Gastrocnemius medialis (tissue), 4 donors: ENCODE data around the gene ANKRD24. TPM values are rescaled to one million over a fixed set of nuclear protein-coding genes. Genes with fewer than 3 reads are reported as not detected.
"Not testable (repeated sequence)": the region's sequence is repeated elsewhere in the genome, so short reads cannot be mapped to it uniquely, and the experiment has no call there.

Experiments used
- ATAC-seq, 2 donors: fragments of 150-250 bp; one replicate each; pipeline ENCODE4 v1.9.1; 2016
- DNase-seq, 2 donors: peaks; one replicate each; pipeline ENCODE4 v3.0.0-alpha.2; 2019
- H3K27ac ChIP-seq, 4 donors: fragments of 200-600 bp; sonication (generic); 1 replicate in 1 of 4; 2 replicates in 3 of 4; pipeline ENCODE4 v1.5.1; 2016 to 2018; ENCODE audit warnings: mild to moderate bottlenecking in 2 of 4, moderate library complexity in 1 of 4
- H3K27me3 ChIP-seq, 3 donors: fragments of 200-600 bp; sonication (generic) in 2 of 3; 1 replicate in 1 of 3; 2 replicates in 2 of 3; pipeline versions ENCODE4 v1.5.1 to v1.6.0; 2016 to 2019; ENCODE audit warnings: mild to moderate bottlenecking in 1 of 3, moderate library complexity in 1 of 3
- H3K36me3 ChIP-seq, 2 donors: fragments of 200-600 bp; sonication (generic) in 1 of 2; one replicate each; pipeline ENCODE4 v1.5.1; 2017 to 2018
- H3K4me1 ChIP-seq, 2 donors: fragments of 200-600 bp; sonication (generic) in 1 of 2; one replicate each; pipeline ENCODE4 v1.5.1; 2016 to 2017; ENCODE audit warnings: mild to moderate bottlenecking in 2 of 2
- H3K4me3 ChIP-seq, 4 donors: fragments of 200-600 bp; sonication (generic) in 3 of 4; 1 replicate in 1 of 4; 2 replicates in 3 of 4; pipeline ENCODE4 v1.5.1; 2016 to 2019; ENCODE audit warnings: mild to moderate bottlenecking in 2 of 4
- H3K9me3 ChIP-seq, 3 donors: fragments of 200-600 bp; sonication (generic) in 2 of 3; 1 replicate in 1 of 3; 2 replicates in 2 of 3; pipeline ENCODE4 v1.5.1; 2016 to 2019
- CTCF ChIP-seq, 5 experiments: fragments of 450-650 bp in 3 of 5; fragments of 200-600 bp in 2 of 5; sonication (generic) in 2 of 5; IDR thresholded peaks in 4 of 5; conservative IDR thresholded peaks in 1 of 5; 1 replicate in 4 of 5; 2 replicates in 1 of 5; pipeline ENCODE4 v1.5.1; 2016 to 2019; ENCODE audit warnings: antibody characterized with exemption in 5 of 5, mild to moderate bottlenecking in 3 of 5, moderate library complexity in 3 of 5
- POLR2A ChIP-seq, 2 donors: fragments of 450-650 bp; IDR thresholded peaks; one replicate each; pipeline ENCODE4 v1.6.1; 2017; ENCODE audit warnings: antibody characterized with exemption in 2 of 2, mild to moderate bottlenecking in 2 of 2, moderate library complexity in 2 of 2
- in situ Hi-C, 4 donors: fragments of 200-750 bp; cut with MboI; loops; one replicate each; pipeline versions ENCODE4 v1.15.0 to v1.8.0; 2017; ENCODE audit warnings: low sequenced_read_pairs in 4 of 4
- intact Hi-C: fragments of 100-400 bp; cut with DNase I; formaldehyde crosslinking; loops from one replicate; pipeline ENCODE4 v1.15.1; 2023; ENCODE audit warnings: low total_unique reads
- total RNA-seq, 4 donors: library from RNA; depleted of rRNA; stranded (reverse); fragments of >200 nt; gene quantifications; one replicate each; pipeline versions ENCODE4 v1.1.0 to v1.2.3, GENCODE V29; 2016

ANKRD24 gene
- total RNA-seq, 4 donors from 2014 or later: 0.13 to 3.0 (median 0.45) TPM

GRCh38 chr19:4139614-4140236, 42.8 kb upstream of the ANKRD24 start:
- intact Hi-C loops: loop anchor here (1.0 to 5.0 kb wide), 3 partner anchors 43 to 153 kb away; partner anchors contain the start of genes ANKRD24 and SIRT6
- peaks cover 0 to 4% of the 10 kb centered on the region in 2 donors for H3K4me1 ChIP-seq
- H3K36me3 ChIP-seq: no peaks in the 10 kb centered on the region
- H3K27ac ChIP-seq: no peak overlapping the region
- H3K4me3 ChIP-seq: no peak overlapping the region
- ATAC-seq (peak; percentile 62 to 87), DNase-seq (peak; percentile 37 to 63)
- TF ChIP-seq POLR2A (IDR thresholded peaks at IDR 0.05): no peak
- peak; percentile 42 to 85 (median 71) for TF ChIP-seq CTCF (IDR thresholded peaks at IDR 0.05 in 4 of 5, conservative IDR thresholded peaks at IDR 0.05 in 1 of 5)
- no peaks in the 10 kb centered on the region for H3K27me3 ChIP-seq
- H3K9me3 ChIP-seq: no peaks in the 10 kb centered on the region
- in situ Hi-C loops: loop anchor here in 2 of 4 donors (10.0 to 25.0 kb wide), 2 partner anchors 127 to 145 kb away; partner anchors contain the start of gene PIAS4 (in 1 of the 2)

- intact Hi-C loops (loop anchor here (1.0 kb wide), 1 partner anchor 64 kb away; no protein-coding TSS in a partner anchor), in situ Hi-C loops (loop anchor here in 1 of 4 donors (25.0 kb wide), 1 partner anchor 128 kb away; the partner anchor contains the start of gene PIAS4)
- DNase-seq (no peak), ATAC-seq (peak; percentile 77 to 80)
- no peaks in the 10 kb centered on the region for H3K27me3 ChIP-seq
- H3K4me3 ChIP-seq: no peak overlapping the region
- no peaks in the 10 kb centered on the region for H3K9me3 ChIP-seq
- H3K27ac ChIP-seq: no peak overlapping the region
- H3K4me1 ChIP-seq: peaks cover 0 to 4% of the 10 kb centered on the region in 2 donors
- no peaks in the 10 kb centered on the region for H3K36me3 ChIP-seq
- TF ChIP-seq CTCF (IDR thresholded peaks at IDR 0.05 in 4 of 5, conservative IDR thresholded peaks at IDR 0.05 in 1 of 5) (peak in 4 of 5 experiments; percentile 33 to 57 (median 42)), POLR2A (IDR thresholded peaks at IDR 0.05) (no peak)
Measured at GRCh38 chr19:4140237-4140711, 42.2 kb upstream of the ANKRD24 start.

- H3K9me3 ChIP-seq, H3K27ac ChIP-seq, H3K4me3 ChIP-seq, H3K4me1 ChIP-seq, intact Hi-C loops, H3K36me3 ChIP-seq, H3K27me3 ChIP-seq, ATAC-seq, DNase-seq: not testable (repeated sequence)
- in situ Hi-C loops: loop anchor here in 1 of 4 donors (25.0 kb wide), 1 partner anchor 131 kb away; the partner anchor contains the start of gene PIAS4
Measured at GRCh38 chr19:4142916-4143315, 39.6 kb upstream of the ANKRD24 start.

GRCh38 chr19:4144666-4145249, 37.7 kb upstream of the ANKRD24 start:
- TF ChIP-seq CTCF (IDR thresholded peaks at IDR 0.05 in 4 of 5, conservative IDR thresholded peaks at IDR 0.05 in 1 of 5) (no peak), POLR2A (IDR thresholded peaks at IDR 0.05) (no peak)

More at GRCh38 chr19:4144666-4145249, 37.7 kb upstream of the ANKRD24 start:
- Histone ChIP-seq H3K9me3 (no peaks in the 10 kb centered on the region), H3K4me1 (peaks cover 0 to 4% of the 10 kb centered on the region in 2 donors), H3K4me3 (no peak overlapping the region), H3K36me3 (no peaks in the 10 kb centered on the region), H3K27ac (no peak overlapping the region), H3K27me3 (peaks cover 7 to 10% (median 8%) of the 10 kb centered on the region in 3 donors)
- DNase-seq: no peak
- in situ Hi-C loops: loop anchor here in 1 of 4 donors (25.0 kb wide), 1 partner anchor 132 kb away; the partner anchor contains the start of gene PIAS4
- ATAC-seq: no peak
- intact Hi-C loops: no loop called here
